K562 (cell line): ENCODE measurements around the gene GNG3. TPM values are rescaled to one million over a fixed set of nuclear protein-coding genes. Genes with fewer than 3 reads are reported as not detected.

Experiments
- BRD4 ChIP-seq: fragments of 200-600 bp; sonication (generic); IDR thresholded peaks from 2 replicates; pipeline ENCODE4 v1.6.1; 2017; ENCODE audit warnings: inconsistent platforms
- GABPB1 ChIP-seq: sonication (generic); formaldehyde crosslinking; IDR thresholded peaks from 2 replicates; pipeline ENCODE4 v1.8.0; 2022; ENCODE audit warnings: mild to moderate bottlenecking, missing genetic modification reagents
- HDAC6 ChIP-seq: IDR thresholded peaks from 2 replicates; pipeline ENCODE4 v1.6.1; 2012; ENCODE audit warnings: low read depth, mild to moderate bottlenecking, control low read depth, inconsistent platforms, low read length, moderate library complexity
- POLR2H ChIP-seq: IDR thresholded peaks from 2 replicates; pipeline ENCODE4 v1.6.1; 2016; ENCODE audit warnings: missing genetic modification characterization, low read depth, mild to moderate bottlenecking, control low read depth, missing compliant biosample characterization, moderate library complexity
- RNF2 ChIP-seq: sonication (generic); IDR thresholded peaks from 2 replicates; pipeline ENCODE4 v1.6.1; 2016
- SRF ChIP-seq, 2 experiments: fragments of 250-450, 450-650 bp in 1 of 2; sonication (Bioruptor Pico) in 1 of 2; sonication (generic) in 1 of 2; formaldehyde crosslinking; IDR thresholded peaks; 2 replicates each; pipeline versions ENCODE4 v1.5.0 to v1.5.1; 2020 to 2022; ENCODE audit warnings: mild to moderate bottlenecking in 1 of 2, missing genetic modification reagents in 1 of 2
- TARDBP ChIP-seq: fragments of 450-650 bp; IDR thresholded peaks from 2 replicates; pipeline ENCODE4 v1.6.1; 2016
- TBL1XR1 ChIP-seq, 2 experiments: IDR thresholded peaks; 2 replicates each; pipeline ENCODE4 v1.6.1; 2012; ENCODE audit warnings: improper control_type of control experiment in 2 of 2, low read length in 2 of 2, mild to moderate bottlenecking in 1 of 2
- ZNF561 ChIP-seq: fragments of 450-650 bp; formaldehyde crosslinking; conservative IDR thresholded peaks from 2 replicates; pipeline ENCODE4 v1.4.0; 2020; ENCODE audit warnings: mild to moderate bottlenecking, moderate library complexity
- ZNF57 ChIP-seq: fragments of 450-650 bp; formaldehyde crosslinking; IDR thresholded peaks from 2 replicates; pipeline ENCODE4 v1.4.0; 2020; ENCODE audit warnings: mild to moderate bottlenecking, moderate library complexity
- polyA plus RNA-seq, 8 experiments: library from polyadenylated mRNA; depleted of rRNA in 4 of 8; stranded (reverse) in 5 of 8; unstranded in 3 of 8; fragments of >200 nt; fragmentation: Nextera tagmentation in 2 of 8; fragmentation: Illumina TruSeq in 1 of 8; extraction: Ambion mirVana in 2 of 8; extraction: Trizol in 1 of 8; gene quantifications; 2 replicates each; pipeline versions ENCODE4 v1.2.1 to v1.2.3, GENCODE V29; 2011 to 2014; ENCODE audit warnings: inconsistent platforms in 1 of 8, missing spikeins in 1 of 8
- total RNA-seq, 7 experiments: library from RNA; depleted of rRNA in 6 of 7; stranded (reverse); fragments of >200 nt in 6 of 7; fragmentation: Illumina TruSeq in 2 of 7; extraction: Trizol in 2 of 7; gene quantifications; 2 replicates each; pipeline versions ENCODE4 v1.2.1 to v1.2.3, GENCODE V29; 2011 to 2021; ENCODE audit warnings: low replicate concordance in 1 of 7
- TF ChIP-seq, protein P1 (sequence below), 2 experiments: fragments of 450-650 bp in 1 of 2; sonication (generic) in 1 of 2; formaldehyde crosslinking in 1 of 2; IDR thresholded peaks in 1 of 2; conservative IDR thresholded peaks in 1 of 2; 2 replicates each; pipeline versions ENCODE4 v1.6.1 to v1.8.1; 2016 to 2023; ENCODE audit warnings: mild to moderate bottlenecking in 2 of 2, moderate library complexity in 2 of 2, inconsistent platforms in 1 of 2, missing genetic modification reagents in 1 of 2
- TF ChIP-seq, protein P2 (sequence below): fragments of 450-650 bp; IDR thresholded peaks from 2 replicates; pipeline ENCODE4 v1.6.1; 2016; ENCODE audit warnings: mild to moderate bottlenecking
- TF ChIP-seq, protein P3 (sequence below): sonication (generic); IDR thresholded peaks from 2 replicates; pipeline ENCODE4 v1.6.1; 2016

The GNG3 gene
- total and polyA plus RNA-seq, 9 of the 15 experiments (the other 6 are each of a cell fraction or from before 2014, with no cell fraction given): 0.07 TPM; not detected in 8

DNA sequence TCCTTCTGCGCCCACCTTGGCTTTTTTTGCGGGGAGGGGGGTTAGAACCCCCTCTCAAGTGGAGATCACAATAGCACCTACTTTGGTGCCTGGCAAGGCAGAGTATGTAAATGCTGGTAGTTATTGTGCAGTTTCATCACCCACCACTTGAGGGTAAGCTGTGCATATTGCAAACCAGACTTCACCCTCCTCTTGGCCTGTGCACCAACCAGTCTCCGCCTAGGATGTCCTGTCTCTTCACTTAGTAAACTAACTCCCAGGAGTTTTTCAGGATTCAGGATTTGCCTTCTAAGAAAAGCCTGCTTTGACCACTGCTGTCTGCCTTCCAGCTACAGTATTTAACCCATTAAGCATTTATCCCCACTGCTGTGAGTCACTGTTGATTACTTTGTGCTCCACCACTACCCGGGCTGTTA, 26.6 kb upstream of the GNG3 start (continued):
- TF ChIP-seq ZNF561 (CRISPR knock-in tag): no peak
- TF ChIP-seq RNF2: no peak
- no peak for TF ChIP-seq ZNF57 (CRISPR knock-in tag)
- TF ChIP-seq, protein P1, sequence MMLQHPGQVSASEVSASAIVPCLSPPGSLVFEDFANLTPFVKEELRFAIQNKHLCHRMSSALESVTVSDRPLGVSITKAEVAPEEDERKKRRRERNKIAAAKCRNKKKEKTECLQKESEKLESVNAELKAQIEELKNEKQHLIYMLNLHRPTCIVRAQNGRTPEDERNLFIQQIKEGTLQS (IDR thresholded peaks at IDR 0.05): peak; percentile 57
- TF ChIP-seq, protein P1 (CRISPR knock-in tag; conservative IDR thresholded peaks at IDR 0.05): no peak
- TF ChIP-seq, protein P2, sequence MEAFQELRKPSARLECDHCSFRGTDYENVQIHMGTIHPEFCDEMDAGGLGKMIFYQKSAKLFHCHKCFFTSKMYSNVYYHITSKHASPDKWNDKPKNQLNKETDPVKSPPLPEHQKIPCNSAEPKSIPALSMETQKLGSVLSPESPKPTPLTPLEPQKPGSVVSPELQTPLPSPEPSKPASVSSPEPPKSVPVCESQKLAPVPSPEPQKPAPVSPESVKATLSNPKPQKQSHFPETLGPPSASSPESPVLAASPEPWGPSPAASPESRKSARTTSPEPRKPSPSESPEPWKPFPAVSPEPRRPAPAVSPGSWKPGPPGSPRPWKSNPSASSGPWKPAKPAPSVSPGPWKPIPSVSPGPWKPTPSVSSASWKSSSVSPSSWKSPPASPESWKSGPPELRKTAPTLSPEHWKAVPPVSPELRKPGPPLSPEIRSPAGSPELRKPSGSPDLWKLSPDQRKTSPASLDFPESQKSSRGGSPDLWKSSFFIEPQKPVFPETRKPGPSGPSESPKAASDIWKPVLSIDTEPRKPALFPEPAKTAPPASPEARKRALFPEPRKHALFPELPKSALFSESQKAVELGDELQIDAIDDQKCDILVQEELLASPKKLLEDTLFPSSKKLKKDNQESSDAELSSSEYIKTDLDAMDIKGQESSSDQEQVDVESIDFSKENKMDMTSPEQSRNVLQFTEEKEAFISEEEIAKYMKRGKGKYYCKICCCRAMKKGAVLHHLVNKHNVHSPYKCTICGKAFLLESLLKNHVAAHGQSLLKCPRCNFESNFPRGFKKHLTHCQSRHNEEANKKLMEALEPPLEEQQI: no peak
- no peak for TF ChIP-seq HDAC6
- TF ChIP-seq, protein P3, sequence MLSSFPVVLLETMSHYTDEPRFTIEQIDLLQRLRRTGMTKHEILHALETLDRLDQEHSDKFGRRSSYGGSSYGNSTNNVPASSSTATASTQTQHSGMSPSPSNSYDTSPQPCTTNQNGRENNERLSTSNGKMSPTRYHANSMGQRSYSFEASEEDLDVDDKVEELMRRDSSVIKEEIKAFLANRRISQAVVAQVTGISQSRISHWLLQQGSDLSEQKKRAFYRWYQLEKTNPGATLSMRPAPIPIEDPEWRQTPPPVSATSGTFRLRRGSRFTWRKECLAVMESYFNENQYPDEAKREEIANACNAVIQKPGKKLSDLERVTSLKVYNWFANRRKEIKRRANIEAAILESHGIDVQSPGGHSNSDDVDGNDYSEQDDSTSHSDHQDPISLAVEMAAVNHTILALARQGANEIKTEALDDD: peak; percentile 90
- no peak for TF ChIP-seq GABPB1 (CRISPR knock-in tag)
- no peak for TF ChIP-seq BRD4
- TF ChIP-seq TBL1XR1 (IDR thresholded peaks at IDR 0.05; ENCODE audit: low read length in 2 of 2): no peak
- no peak for TF ChIP-seq POLR2H (tag)
- no peak for TF ChIP-seq SRF (CRISPR knock-in tag; IDR thresholded peaks at IDR 0.05)
- no peak for TF ChIP-seq TARDBP
